Measurements from ENCODE around the gene FGD3.

GRCh38 chr9:93026640-93027039 lies 79.3 kb downstream of the FGD3 start:
- TF ChIP-seq CTCF (conservative IDR thresholded peaks at IDR 0.05; ENCODE audit: low read depth, low read length), result no peak
- TF ChIP-seq EZH2 (IDR thresholded peaks at IDR 0.05; ENCODE audit: borderline replicate concordance, low read depth, low read length, poor library complexity, severe bottlenecking), result no peak

All from A673 (cell line).